A673 (cell line): Measurements from ENCODE around the gene DYNC1LI1.

ENCODE experiments used
- EZH2 ChIP-seq: fragments of 200-600 bp; sonication (generic); IDR thresholded peaks from 2 replicates; pipeline ENCODE4 v1.6.1; 2017; ENCODE audit warnings: borderline replicate concordance, low read depth, mild to moderate bottlenecking, mixed read lengths, antibody characterized with exemption, low read length; ENCODE audit not compliant: poor library complexity, severe bottlenecking
- TF ChIP-seq, protein P1 (sequence below): fragments of 300-800, 200-600 bp; sonication (generic); conservative IDR thresholded peaks from 2 replicates; pipeline ENCODE4 v1.5.1; 2017; ENCODE audit warnings: low read depth, mild to moderate bottlenecking, antibody characterized with exemption, low read length, moderate library complexity, mixed read lengths

DNA sequence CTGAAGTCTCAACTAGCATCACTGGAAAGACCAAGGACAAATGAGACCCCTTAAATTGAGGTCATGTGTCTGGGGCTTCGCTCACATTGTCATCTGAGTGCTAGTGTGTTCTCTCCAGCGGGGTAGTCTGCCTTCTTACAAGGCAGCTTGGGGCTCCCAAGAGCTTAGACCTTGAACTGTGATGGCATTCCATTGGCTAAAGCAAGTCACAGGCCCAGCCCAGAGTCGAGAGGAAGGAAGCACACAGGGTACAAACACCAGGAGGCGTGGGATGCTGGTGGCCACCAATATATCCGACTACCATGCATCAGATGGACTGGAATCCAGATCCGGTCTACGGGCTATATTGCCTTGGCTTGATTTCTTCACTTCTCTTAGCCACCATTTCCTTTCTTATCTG, 31.5 kb upstream of the DYNC1LI1 start:
- TF ChIP-seq EZH2, result no peak
- TF ChIP-seq, protein P1, sequence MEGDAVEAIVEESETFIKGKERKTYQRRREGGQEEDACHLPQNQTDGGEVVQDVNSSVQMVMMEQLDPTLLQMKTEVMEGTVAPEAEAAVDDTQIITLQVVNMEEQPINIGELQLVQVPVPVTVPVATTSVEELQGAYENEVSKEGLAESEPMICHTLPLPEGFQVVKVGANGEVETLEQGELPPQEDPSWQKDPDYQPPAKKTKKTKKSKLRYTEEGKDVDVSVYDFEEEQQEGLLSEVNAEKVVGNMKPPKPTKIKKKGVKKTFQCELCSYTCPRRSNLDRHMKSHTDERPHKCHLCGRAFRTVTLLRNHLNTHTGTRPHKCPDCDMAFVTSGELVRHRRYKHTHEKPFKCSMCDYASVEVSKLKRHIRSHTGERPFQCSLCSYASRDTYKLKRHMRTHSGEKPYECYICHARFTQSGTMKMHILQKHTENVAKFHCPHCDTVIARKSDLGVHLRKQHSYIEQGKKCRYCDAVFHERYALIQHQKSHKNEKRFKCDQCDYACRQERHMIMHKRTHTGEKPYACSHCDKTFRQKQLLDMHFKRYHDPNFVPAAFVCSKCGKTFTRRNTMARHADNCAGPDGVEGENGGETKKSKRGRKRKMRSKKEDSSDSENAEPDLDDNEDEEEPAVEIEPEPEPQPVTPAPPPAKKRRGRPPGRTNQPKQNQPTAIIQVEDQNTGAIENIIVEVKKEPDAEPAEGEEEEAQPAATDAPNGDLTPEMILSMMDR, result no peak
